Aorta (tissue), 5 donors: Measurements from ENCODE around the gene RNF26. TPM values are rescaled to one million over a fixed set of nuclear protein-coding genes. Genes with fewer than 3 reads are reported as not detected.

Source experiments
- ATAC-seq: fragments of 200-7000 bp; cut with Tn5 transposase; one replicate; pipeline ENCODE4 v1.9.1; 2022; ENCODE audit warnings: moderate library complexity; ENCODE audit not compliant: low FRiP score
- DNase-seq, 2 donors: peaks; one replicate each; pipeline ENCODE4 v3.0.0-alpha.2; 2020
- H3K27ac ChIP-seq, 2 donors: one replicate each; pipeline ENCODE4 v1.5.1; 2013; ENCODE audit warnings: low read length in 2 of 2, mild to moderate bottlenecking in 2 of 2, moderate library complexity in 2 of 2, control low read depth in 1 of 2, inconsistent platforms in 1 of 2, low read depth in 1 of 2
- H3K27me3 ChIP-seq, 2 donors: one replicate each; pipeline ENCODE4 v1.6.1; 2013; ENCODE audit warnings: control low read depth in 1 of 2, low read length in 1 of 2, mild to moderate bottlenecking in 1 of 2, moderate library complexity in 1 of 2; ENCODE audit not compliant: insufficient read depth in 2 of 2, control insufficient read depth in 1 of 2
- H3K36me3 ChIP-seq, 2 donors: one replicate each; pipeline ENCODE4 v1.6.1; 2013; ENCODE audit warnings: control low read depth in 1 of 2, low read length in 1 of 2, mild to moderate bottlenecking in 1 of 2; ENCODE audit not compliant: insufficient read depth in 2 of 2, control insufficient read depth in 1 of 2
- H3K4me1 ChIP-seq, 2 donors: one replicate each; pipeline ENCODE4 v1.6.1; 2013; ENCODE audit warnings: low read length in 2 of 2, control low read depth in 1 of 2, mild to moderate bottlenecking in 1 of 2, moderate library complexity in 1 of 2; ENCODE audit not compliant: insufficient read depth in 2 of 2, control insufficient read depth in 1 of 2
- H3K4me3 ChIP-seq, 2 donors: one replicate each; pipeline ENCODE4 v1.5.1; 2013; ENCODE audit warnings: low read length in 2 of 2, control low read depth in 1 of 2, mild to moderate bottlenecking in 1 of 2
- H3K9me3 ChIP-seq: one replicate; pipeline ENCODE4 v1.6.1; 2013; ENCODE audit warnings: mild to moderate bottlenecking, low read length; ENCODE audit not compliant: control insufficient read depth
- WGBS, 2 donors: extraction: QIAGEN DNeasy Blood & Tissue Kit; methylation state at CpG; one replicate each; pipeline ENCODE4 v1.1.7; 2013; 5-methylcytosine and 5-hydroxymethylcytosine counted together
- intact Hi-C, 2 donors: fragments of 100-400 bp; cut with DNase I; formaldehyde crosslinking; loops; one replicate each; pipeline versions ENCODE4 v1.14.2 to v1.15.0; 2022
- polyA plus RNA-seq, 2 donors: library from polyadenylated mRNA; stranded (reverse); fragments of 200-250 nt; gene quantifications; one replicate each; pipeline ENCODE4 v1.2.3, GENCODE V29; 2013
- total RNA-seq, 2 donors: library from RNA; stranded (reverse); fragmentation: NEBNext Ultra II Directional; extraction: Animal tissue kit (Norgen Biotek cat#: 25700); gene quantifications; one replicate each; pipeline ENCODE4 v1.2.1, GENCODE V29; 2021
- donor health status: healthy with polysubstance abuse.
- donor health status: Bipolar disorder and iron deficiency.
- donor health status: DM: no; HTN: no; CAD: no.
- donor health status: DM: no; HTN: no; CAD: no.
- donor health status: DM: yes; HTN: yes; CAD: no.

Gene RNF26
- total and polyA plus RNA-seq, 4 donors, result 9.4 to 17.5 (median 16.6) TPM

DNA sequence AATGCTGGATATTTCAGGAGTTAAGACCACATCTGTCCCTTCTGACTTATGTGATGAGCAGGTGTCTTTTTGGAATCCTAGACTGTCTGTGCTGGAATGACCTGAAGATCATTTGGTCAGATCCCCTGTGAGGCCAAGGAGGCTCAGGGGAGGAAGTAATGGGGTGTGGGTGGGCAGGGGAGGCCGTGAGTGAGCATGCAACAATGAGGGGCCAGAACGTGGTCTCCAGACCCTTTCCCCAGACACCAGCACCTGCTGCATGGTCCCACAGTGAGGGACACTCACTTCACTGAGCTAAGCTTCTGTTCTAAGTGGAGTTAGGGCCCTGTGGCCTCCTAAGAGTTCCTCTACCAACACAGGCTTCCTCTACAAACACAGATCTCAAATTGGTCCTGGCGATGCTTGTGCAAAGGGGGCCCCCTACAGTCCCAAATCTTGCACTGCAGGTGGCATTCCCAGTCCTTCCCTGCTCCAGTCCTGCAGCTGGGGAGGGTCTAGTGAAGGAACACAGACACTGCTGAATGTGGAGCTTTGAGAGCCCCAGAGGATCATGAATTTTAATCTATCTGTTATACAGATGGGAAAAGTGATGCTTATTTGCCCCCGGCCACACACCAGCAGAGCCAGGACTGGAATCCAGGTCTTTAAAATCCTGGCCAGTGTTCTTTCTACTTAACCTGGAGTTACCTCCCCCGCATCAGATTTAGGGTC is 39.7 kb downstream of the RNF26 start:
- Histone ChIP-seq H3K4me1 (peaks cover 0 to 2% of the 10 kb centered on the region in 2 donors), H3K9me3 (no peaks in the 10 kb centered on the region), H3K27me3 (no peaks in the 10 kb centered on the region), H3K36me3 (no peaks in the 10 kb centered on the region), H3K27ac (no peak overlapping the region), H3K4me3 (no peak overlapping the region)
- ATAC-seq, result peak; percentile 73
- 61 to 63% methylated on average over 5 of the region's 5 CpGs for WGBS, 2 donors
- DNase-seq, result peak; percentile 82 to 91
- intact Hi-C loops, result loop anchor here (1.0 to 2.0 kb wide), 2 partner anchors 15 to 18 kb away; no protein-coding TSS in a partner anchor

DNA sequence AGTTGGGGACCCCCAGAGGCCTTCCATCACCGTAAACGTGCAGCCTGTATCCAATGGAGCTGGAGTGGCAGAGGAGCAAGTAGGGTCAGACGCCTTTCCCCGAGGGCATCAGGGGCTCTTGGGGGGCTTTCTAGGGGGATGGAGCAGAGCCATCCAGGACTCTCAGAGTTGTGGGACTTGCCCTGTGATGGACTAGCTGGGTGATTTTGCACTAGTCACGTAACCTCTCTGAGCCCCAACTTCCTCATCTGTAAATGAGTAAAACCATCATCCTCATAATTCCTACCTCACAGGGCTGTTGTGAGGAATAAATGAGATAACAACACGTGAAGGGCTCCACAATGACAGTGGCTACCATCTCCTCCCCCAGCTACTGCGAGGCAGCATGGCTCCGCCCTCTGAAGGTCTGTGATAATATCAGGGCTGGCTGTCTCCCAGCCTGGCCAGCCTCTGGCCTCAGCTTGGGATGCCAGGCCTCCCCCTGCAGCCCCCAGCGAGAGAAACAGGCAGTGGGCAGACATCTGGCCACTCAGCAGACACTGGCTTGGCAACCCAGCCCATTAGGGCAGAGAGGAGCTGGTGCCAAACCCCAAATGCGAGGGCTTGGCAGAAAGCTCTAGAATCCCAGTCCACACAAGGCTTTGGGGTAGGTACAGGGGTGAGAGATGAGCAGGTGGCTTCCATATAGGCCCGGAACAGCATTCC is 40.5 kb downstream of the RNF26 start:
- ATAC-seq (peak; percentile 1), DNase-seq (peak in 1 of 2 donors; percentile 74)
- intact Hi-C loops, result loop anchor here in 1 of 2 donors (1.0 kb wide), 1 partner anchor 18 kb away; no protein-coding TSS in a partner anchor
- Histone ChIP-seq H3K36me3 (no peaks in the 10 kb centered on the region), H3K4me1 (peaks cover 0 to 2% of the 10 kb centered on the region in 2 donors), H3K27ac (no peak overlapping the region), H3K4me3 (no peak overlapping the region), H3K9me3 (no peaks in the 10 kb centered on the region), H3K27me3 (no peaks in the 10 kb centered on the region)
- 38 to 42% methylated on average over 11 of the region's 11 CpGs for WGBS, 2 donors

DNA sequence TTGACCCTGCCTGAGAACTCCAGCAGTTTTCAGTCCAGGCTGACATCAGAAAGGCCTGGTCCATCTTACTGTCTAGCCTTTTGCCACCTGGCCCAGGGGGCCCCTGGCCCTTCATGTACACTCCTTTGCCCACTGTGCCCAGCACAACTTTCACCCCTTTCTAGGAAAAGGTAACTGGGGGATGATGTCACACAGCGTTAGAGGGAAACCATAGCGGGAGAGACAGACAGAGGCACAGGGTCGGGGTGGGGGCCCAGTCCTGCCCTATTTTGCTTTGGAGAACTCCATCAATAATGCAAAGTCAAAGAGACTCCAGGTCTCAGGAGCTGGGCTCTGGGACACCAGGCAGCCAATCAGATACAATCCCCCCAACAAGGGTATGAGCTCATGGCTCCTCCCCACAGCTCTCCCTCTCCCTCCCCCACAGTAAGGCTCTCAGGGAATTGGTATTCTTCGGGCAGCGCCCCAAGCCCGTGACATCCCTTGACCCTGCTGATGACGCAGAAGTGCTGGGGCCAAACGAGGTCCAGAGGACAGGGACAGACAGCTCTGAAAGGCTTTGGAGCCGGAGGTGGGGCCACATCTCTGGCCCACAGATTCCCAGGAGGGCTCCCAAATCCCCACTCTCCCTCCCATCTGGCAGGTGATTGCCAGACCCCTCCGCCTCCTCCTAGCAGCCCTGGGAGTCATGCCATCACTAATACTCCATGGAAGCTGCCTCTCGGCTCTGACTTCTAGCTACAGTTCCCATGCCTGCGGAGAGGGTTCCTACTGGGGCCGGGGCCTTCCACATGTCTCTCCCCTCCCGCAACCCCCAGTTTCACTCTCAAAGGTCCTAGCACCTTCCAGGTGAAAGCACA is 41.2 kb downstream of the RNF26 start:
- intact Hi-C loops, result no loop called here
- 23 to 25% methylated on average over 14 of the region's 14 CpGs for WGBS, 2 donors
- DNase-seq (peak; percentile 75 to 92), ATAC-seq (peak; percentile 59)
- Histone ChIP-seq H3K36me3 (no peaks in the 10 kb centered on the region), H3K9me3 (no peaks in the 10 kb centered on the region), H3K4me1 (peaks cover 0 to under 1% of the 10 kb centered on the region in 2 donors), H3K27ac (peak overlapping the region in 1 of 2 donors; percentile 4), H3K27me3 (no peaks in the 10 kb centered on the region), H3K4me3 (no peak overlapping the region)

DNA sequence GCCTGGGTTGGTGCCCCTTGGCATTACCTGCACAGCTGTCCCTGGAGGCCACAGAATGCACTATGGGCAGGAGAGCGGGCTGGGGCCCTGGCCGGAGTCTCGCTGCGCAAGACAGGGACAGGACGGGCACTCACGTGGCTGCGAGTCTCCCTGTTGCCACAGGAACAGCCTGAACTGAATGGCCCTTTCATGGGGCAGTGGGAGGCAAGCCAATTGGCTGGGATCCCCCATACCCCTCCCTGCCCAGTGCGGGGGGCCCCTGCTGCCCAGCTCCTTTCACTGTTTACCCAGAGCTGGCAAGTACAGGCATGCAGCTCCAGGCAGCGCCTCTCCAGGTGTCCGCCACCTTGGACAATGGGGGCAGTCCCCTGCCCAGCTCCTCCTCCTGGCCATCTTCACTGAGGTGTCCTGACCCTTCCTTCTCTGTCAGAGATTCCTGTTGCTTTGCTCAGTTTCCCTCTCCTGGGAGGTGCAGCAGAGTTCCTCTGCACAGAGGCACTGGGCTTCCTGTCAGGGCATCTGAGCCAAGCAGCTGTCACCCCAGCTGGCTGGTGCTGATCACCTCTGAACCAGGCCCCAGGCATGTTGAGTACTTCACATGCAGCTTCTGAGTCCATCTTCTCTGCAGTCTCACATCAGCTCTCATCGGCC is 42.0 kb downstream of the RNF26 start:
- no peak overlapping the region for H3K4me3 ChIP-seq
- H3K9me3 ChIP-seq, result no peaks in the 10 kb centered on the region
- H3K4me1 ChIP-seq, result no peaks in the 10 kb centered on the region
- no peaks in the 10 kb centered on the region for H3K27me3 ChIP-seq
- ATAC-seq (peak; percentile 3), DNase-seq (no peak)
- H3K36me3 ChIP-seq, result no peaks in the 10 kb centered on the region
- H3K27ac ChIP-seq, result peak overlapping the region in 1 of 2 donors; percentile 4
- intact Hi-C loops, result no loop called here
- 38 to 45% methylated on average over 11 of the region's 11 CpGs for WGBS, 2 donors

DNA sequence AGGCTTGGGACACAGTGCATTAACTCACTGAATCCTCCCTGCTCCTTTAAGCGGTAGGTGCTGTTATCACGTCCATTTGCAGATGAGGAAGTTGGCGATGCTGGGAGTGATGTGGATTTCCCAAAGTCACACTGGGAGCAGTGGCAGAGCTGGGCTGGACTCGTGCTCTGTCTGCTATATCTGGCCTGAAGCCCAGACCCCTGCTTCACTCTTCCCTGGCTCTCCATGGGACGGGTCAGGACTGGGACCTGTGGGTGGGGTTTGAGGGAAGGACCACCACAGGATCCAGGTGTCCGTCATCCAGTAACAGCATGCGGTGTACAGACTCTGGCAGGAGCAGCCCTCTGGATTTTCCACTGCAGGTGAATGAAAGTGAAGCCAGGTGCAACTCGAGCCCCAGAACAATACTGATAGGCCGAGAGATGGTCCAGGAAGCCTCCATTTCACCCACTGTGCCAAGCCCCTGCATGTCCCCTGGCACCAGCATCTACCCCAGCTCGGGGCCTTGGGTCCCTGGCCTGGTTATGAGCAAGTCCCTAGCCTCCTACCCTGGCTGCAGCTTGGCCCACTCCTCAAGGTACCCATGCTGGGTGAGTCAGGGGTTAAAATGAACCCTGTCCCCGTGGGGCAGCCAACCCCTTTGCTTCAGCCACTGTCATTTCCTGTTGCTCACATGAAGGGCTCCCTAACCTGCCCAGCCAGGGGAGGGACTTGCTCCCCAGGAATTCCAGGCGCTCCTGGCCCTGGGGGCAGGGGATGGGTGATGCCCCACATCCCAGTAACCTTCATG is 43.0 kb downstream of the RNF26 start:
- Histone ChIP-seq H3K4me1 (no peaks in the 10 kb centered on the region), H3K9me3 (no peaks in the 10 kb centered on the region), H3K27me3 (no peaks in the 10 kb centered on the region), H3K4me3 (no peak overlapping the region), H3K36me3 (no peaks in the 10 kb centered on the region), H3K27ac (no peak overlapping the region)
- DNase-seq (no peak), ATAC-seq (no peak)
- 67 to 70% methylated on average over 12 of the region's 12 CpGs for WGBS, 2 donors
- intact Hi-C loops, result no loop called here

DNA sequence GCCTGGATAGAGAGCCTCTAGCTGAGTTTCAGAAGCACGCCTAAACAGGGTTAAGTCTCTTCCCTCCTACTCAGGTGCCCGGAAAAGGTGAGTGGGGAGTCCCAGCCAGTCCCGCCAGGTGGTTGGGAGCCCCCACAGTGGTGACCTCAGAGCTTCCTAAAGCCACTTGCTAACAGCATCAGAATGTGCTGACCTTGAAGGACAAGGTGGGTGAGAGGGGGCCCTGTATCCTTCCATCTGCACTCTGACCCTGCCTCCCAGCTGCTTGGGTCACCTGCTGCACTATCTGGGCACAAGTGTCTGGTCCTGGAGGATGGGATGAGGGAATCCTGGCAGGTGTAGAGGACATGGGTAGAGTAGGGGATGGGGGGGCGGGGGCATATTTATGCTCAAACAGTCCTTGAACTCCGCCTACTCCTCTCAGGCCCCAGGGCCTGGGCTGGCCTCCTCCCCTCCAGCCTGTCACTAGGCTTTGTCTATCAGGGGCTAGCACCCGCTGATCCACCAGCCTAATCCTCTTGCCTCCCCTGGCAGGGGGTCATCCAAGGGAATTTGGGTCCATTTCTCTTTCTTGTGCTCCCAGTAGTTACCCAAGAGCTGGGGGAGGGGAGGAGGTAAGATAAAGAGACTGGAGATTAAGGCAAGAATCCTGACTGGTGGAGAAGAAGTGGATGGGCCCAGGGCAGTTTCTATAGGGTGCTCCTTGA is 43.8 kb downstream of the RNF26 start:
- no peak overlapping the region for H3K27ac ChIP-seq
- no peaks in the 10 kb centered on the region for H3K36me3 ChIP-seq
- DNase-seq (no peak), ATAC-seq (no peak)
- 75 to 87% methylated on average over 6 of the region's 6 CpGs for WGBS, 2 donors
- H3K9me3 ChIP-seq, result no peaks in the 10 kb centered on the region
- intact Hi-C loops, result no loop called here
- no peaks in the 10 kb centered on the region for H3K4me1 ChIP-seq
- H3K4me3 ChIP-seq, result no peak overlapping the region
- no peaks in the 10 kb centered on the region for H3K27me3 ChIP-seq

DNA sequence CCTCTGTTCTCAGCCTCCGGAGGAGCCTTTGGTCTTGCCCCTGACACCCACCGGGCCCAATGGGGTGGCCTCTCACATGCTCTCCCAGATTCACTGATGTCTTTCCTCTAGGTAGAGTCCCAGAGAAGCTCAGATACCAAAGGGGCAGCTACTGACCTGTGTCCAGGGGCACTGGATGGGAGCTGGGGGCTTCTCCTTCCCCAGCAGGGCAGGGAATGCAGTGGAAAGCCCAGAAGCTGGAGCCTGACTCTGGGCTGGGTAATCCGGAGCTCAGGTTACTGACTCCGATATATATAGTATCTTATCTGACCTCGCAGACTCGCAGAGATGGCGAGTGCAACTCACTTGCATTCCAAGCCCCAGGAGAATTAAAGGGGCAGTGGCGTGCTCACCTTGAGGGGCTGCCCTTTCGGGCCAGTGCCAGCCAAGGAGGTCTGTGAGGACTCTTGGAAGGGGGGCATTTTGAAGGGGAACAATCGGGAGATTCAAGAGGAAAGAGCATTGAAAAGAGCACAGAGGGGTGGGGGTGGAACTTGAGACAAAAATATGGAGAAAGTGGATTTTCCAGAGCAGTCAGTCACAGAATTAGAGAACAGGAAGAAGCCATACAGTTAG is 44.6 kb downstream of the RNF26 start:
- 57 to 70% methylated on average over 9 to 10 of the region's 10 CpGs for WGBS, 2 donors
- Histone ChIP-seq H3K27ac (no peak overlapping the region), H3K36me3 (no peaks in the 10 kb centered on the region), H3K9me3 (no peaks in the 10 kb centered on the region), H3K27me3 (no peaks in the 10 kb centered on the region), H3K4me1 (no peaks in the 10 kb centered on the region), H3K4me3 (no peak overlapping the region)
- DNase-seq (no peak), ATAC-seq (no peak)
- intact Hi-C loops, result no loop called here
